B cell (primary cell): ENCODE data around the gene RNF126. TPM values are rescaled to one million over a fixed set of nuclear protein-coding genes. Genes with fewer than 3 reads are reported as not detected.

Experiments used
- ATAC-seq: fragments of 200-7000 bp; cut with Tn5 transposase; one replicate; pipeline ENCODE4 v1.10.0; 2021; ENCODE audit warnings: low read depth, mild to moderate bottlenecking, moderate number of reproducible peaks, moderate library complexity
- CTCF ChIA-PET: fragments of 350-600 bp; sonication (Branson Sonifier 250); formaldehyde crosslinking; loops from one replicate; lab custom pipeline; 2021; ENCODE audit warnings: antibody characterized with exemption, inconsistent platforms; lab: Charles Lee
- POLR2A ChIA-PET: fragments of 350-600 bp; sonication (Branson Sonifier 250); formaldehyde crosslinking; loops from one replicate; lab custom pipeline; 2021; ENCODE audit warnings: antibody characterized with exemption; lab: Charles Lee
- DNase-seq: peaks from one replicate; pipeline ENCODE4 v3.0.0; 2013
- H2AFZ ChIP-seq: 2 replicates; pipeline ENCODE4 v1.6.1; 2012; ENCODE audit warnings: mild to moderate bottlenecking, low read depth, low read length; ENCODE audit not compliant: insufficient read depth, poor library complexity, severe bottlenecking
- H3K27ac ChIP-seq, 2 donors: 1 replicate in 1 of 2; 2 replicates in 1 of 2; pipeline ENCODE4 v1.5.1; 2012 to 2013; ENCODE audit warnings: low read length in 2 of 2, mild to moderate bottlenecking in 2 of 2, moderate library complexity in 1 of 2
- H3K27me3 ChIP-seq, 4 experiments: fragments of 200-600 bp in 1 of 4; sonication (generic) in 1 of 4; replicated peaks in 1 of 4; 1 replicate in 2 of 4; 2 replicates in 2 of 4; pipeline versions ENCODE4 v1.6.1 to v1.7.0; 2013 to 2016; ENCODE audit warnings: low read length in 3 of 4, mild to moderate bottlenecking in 2 of 4, mixed read lengths in 1 of 4, moderate library complexity in 1 of 4; ENCODE audit not compliant: insufficient read depth in 4 of 4, control insufficient read depth in 3 of 4; ENCODE audit errors: control extremely low read depth in 1 of 4
- H3K36me3 ChIP-seq, 2 experiments: replicated peaks in 1 of 2; 1 replicate in 1 of 2; 2 replicates in 1 of 2; pipeline versions ENCODE4 v1.6.1 to v1.7.1; 2013; ENCODE audit warnings: low read length in 1 of 2; ENCODE audit not compliant: insufficient read depth in 2 of 2, control insufficient read depth in 1 of 2; ENCODE audit errors: control extremely low read depth in 1 of 2, extremely low read depth in 1 of 2
- H3K4me1 ChIP-seq, 2 donors: fragments of 200-600 bp in 1 of 2; sonication (generic) in 1 of 2; 1 replicate in 1 of 2; 2 replicates in 1 of 2; pipeline versions ENCODE4 v1.5.1 to v1.6.1; 2013 to 2017; ENCODE audit warnings: low read length in 2 of 2; ENCODE audit not compliant: control insufficient read depth in 2 of 2, insufficient read depth in 2 of 2
- H3K4me2 ChIP-seq: replicated peaks from 2 replicates; pipeline ENCODE3; 2012; ENCODE audit warnings: mild to moderate bottlenecking, low read depth, low read length; ENCODE audit not compliant: poor library complexity, severe bottlenecking
- H3K4me3 ChIP-seq, 5 experiments: fragments of 200-600 bp in 1 of 5; sonication (generic) in 1 of 5; 1 replicate in 3 of 5; 2 replicates in 2 of 5; pipeline versions ENCODE4 v1.5.1 to v1.7.0; 2011 to 2016; ENCODE audit warnings: low read length in 4 of 5, mild to moderate bottlenecking in 4 of 5, low read depth in 2 of 5, control low read depth in 1 of 5, moderate library complexity in 1 of 5; ENCODE audit not compliant: insufficient read depth in 1 of 5; ENCODE audit errors: control extremely low read depth in 1 of 5, extremely low read depth in 1 of 5
- H3K79me2 ChIP-seq: fragments of 200-600 bp; sonication (generic); one replicate; pipeline ENCODE4 v1.6.0; 2016; ENCODE audit warnings: low read length; ENCODE audit not compliant: control insufficient read depth, insufficient read depth
- H3K9ac ChIP-seq: fragments of 200-600 bp; sonication (generic); 2 replicates; pipeline ENCODE4 v1.6.1; 2017; ENCODE audit warnings: mild to moderate bottlenecking, low read length, moderate library complexity
- H3K9me3 ChIP-seq, 3 donors: one replicate each; pipeline versions ENCODE4 v1.6.1 to v1.7.1; 2013; ENCODE audit warnings: low read length in 2 of 3; ENCODE audit not compliant: control insufficient read depth in 2 of 3, insufficient read depth in 1 of 3; ENCODE audit errors: control extremely low read depth in 1 of 3
- H4K20me1 ChIP-seq: 2 replicates; pipeline ENCODE4 v1.6.0; 2012; ENCODE audit warnings: mild to moderate bottlenecking, low read length; ENCODE audit not compliant: insufficient read depth, control insufficient read depth, poor library complexity, severe bottlenecking
- H3K27ac Mint-ChIP-seq: one replicate; pipeline ENCODE4 v1.8.0; 2021; ENCODE audit warnings: mixed read lengths
- H3K27me3 Mint-ChIP-seq: one replicate; pipeline ENCODE4 v1.8.0; 2021; ENCODE audit warnings: mixed read lengths
- H3K4me1 Mint-ChIP-seq: one replicate; pipeline ENCODE4 v1.8.0; 2021; ENCODE audit warnings: mixed read lengths
- H3K4me3 Mint-ChIP-seq: one replicate; pipeline ENCODE4 v1.8.0; 2021; ENCODE audit warnings: mixed read lengths
- H3K9me3 Mint-ChIP-seq: one replicate; pipeline ENCODE4 v1.8.0; 2022; ENCODE audit warnings: mixed read lengths; ENCODE audit not compliant: insufficient read depth
- CTCF ChIP-seq: fragments of 200-600 bp; IDR thresholded peaks from one replicate; pipeline ENCODE4 v1.8.0; 2022; ENCODE audit warnings: antibody characterized with exemption, mild to moderate bottlenecking
- EZH2 ChIP-seq: IDR thresholded peaks from 2 replicates; pipeline ENCODE4 v1.6.1; 2012; ENCODE audit warnings: borderline replicate concordance, low read depth, mild to moderate bottlenecking, moderate library complexity, low read length; ENCODE audit not compliant: insufficient read depth, poor library complexity, severe bottlenecking
- WGBS: methylation state at CpG from one replicate; pipeline ENCODE4 v1.1.5; 2013; ENCODE audit warnings: missing lambda C conversion rate; ENCODE audit not compliant: insufficient coverage; 5-methylcytosine and 5-hydroxymethylcytosine counted together
- intact Hi-C: fragments of 100-400 bp; cut with micrococcal nuclease; formaldehyde crosslinking; loops from one replicate; pipeline ENCODE4 v1.10.0; 2022
- polyA plus RNA-seq: library from polyadenylated mRNA; depleted of rRNA; stranded (reverse); fragments of >200 nt; gene quantifications from 2 replicates; pipeline ENCODE4 v1.2.3, GENCODE V29; 2012
- total RNA-seq, 2 donors: library from RNA; stranded (reverse); fragments of 120-200 nt in 1 of 2; gene quantifications; 1 replicate in 1 of 2; 2 replicates in 1 of 2; pipeline versions ENCODE4 v1.2.3 to v1.2.4, GENCODE V29; 2013 to 2022

The RNF126 gene
- total and polyA plus RNA-seq, 2 donors (not counting 1 experiment from before 2014, with no cell fraction given) = 74.3 to 118 TPM

GRCh38 chr19:677601-678436, 14.8 kb upstream of the RNF126 start:
- Histone ChIP-seq H3K4me2 (no peak overlapping the region), H3K79me2 (no peaks in the 10 kb centered on the region), H3K4me1 (peaks cover 13 to 26% of the 10 kb centered on the region in 2 donors), H3K9me3 (peaks cover 0 to 30% (median 0%) of the 10 kb centered on the region in 3 donors), H2AFZ (no peak overlapping the region), H4K20me1 (peaks cover 19% of the 10 kb centered on the region), H3K27me3 (peaks cover 0 to 38% (median 12%) of the 10 kb centered on the region in 4 experiments), H3K4me3 (no peak overlapping the region), H3K27ac (no peak overlapping the region), H3K9ac (no peak overlapping the region), H3K36me3 (no peaks in the 10 kb centered on the region)
- ATAC-seq (no peak), DNase-seq (peak; percentile 34)
- intact Hi-C loops = no loop called here
- ChIA-PET POLR2A (interaction anchor here (0.8 kb wide), 1 partner anchor 135 kb away, joined by 6 read pairs; no protein-coding TSS in a partner anchor), CTCF (interaction anchor here (0.7 kb wide), 1 partner anchor 382 kb away, joined by 3 read pairs; no protein-coding TSS in a partner anchor)
- Mint-ChIP-seq H3K27ac (no peak overlapping the region), H3K9me3 (no peaks in the 10 kb centered on the region), H3K4me3 (no peak overlapping the region), H3K27me3 (peaks cover 14% of the 10 kb centered on the region), H3K4me1 (peaks cover 12% of the 10 kb centered on the region)
- 80% methylated on average over 20 of the region's 22 CpGs for WGBS
- TF ChIP-seq EZH2 (no peak), CTCF (no peak)

GRCh38 chr19:677201-677600, 14.2 kb upstream of the RNF126 start:
- CTCF ChIA-PET = no interaction called here
- H3K9me3 ChIP-seq = peaks cover 0 to 30% (median 0%) of the 10 kb centered on the region in 3 donors
- 31% methylated on average over 13 of the region's 15 CpGs for WGBS
- no peak overlapping the region for H3K4me3 ChIP-seq
- no peak overlapping the region for H2AFZ ChIP-seq
- peaks cover 19% of the 10 kb centered on the region for H4K20me1 ChIP-seq
- ATAC-seq = no peak
- no peaks in the 10 kb centered on the region for H3K36me3 ChIP-seq
- Mint-ChIP-seq H3K4me1 (peaks cover 12% of the 10 kb centered on the region), H3K9me3 (no peaks in the 10 kb centered on the region), H3K27ac (no peak overlapping the region), H3K4me3 (no peak overlapping the region), H3K27me3 (peaks cover 14% of the 10 kb centered on the region)
- no peaks in the 10 kb centered on the region for H3K79me2 ChIP-seq
- H3K4me1 ChIP-seq = peaks cover 13 to 26% of the 10 kb centered on the region in 2 donors
- DNase-seq = peak; percentile 24
- peaks cover 0 to 38% (median 12%) of the 10 kb centered on the region in 4 experiments for H3K27me3 ChIP-seq
- H3K27ac ChIP-seq = no peak overlapping the region
- intact Hi-C loops = no loop called here
- no peak overlapping the region for H3K4me2 ChIP-seq
- no peak overlapping the region for H3K9ac ChIP-seq
- TF ChIP-seq EZH2 (no peak), CTCF (no peak)
- POLR2A ChIA-PET = no interaction called here
